Embryonic facial prominence (tissue), 1 donor: ENCODE data around the gene SPRED2.
"Not testable (repeated sequence)": the region's sequence is repeated elsewhere in the genome, so short reads cannot be mapped to it uniquely, and the experiment has no call there.

Experiments
- DNase-seq: peaks from one replicate; pipeline ENCODE4 v3.0.0-alpha.2; 2016; ENCODE audit errors: extremely low spot score

Gene SPRED2

DNA sequence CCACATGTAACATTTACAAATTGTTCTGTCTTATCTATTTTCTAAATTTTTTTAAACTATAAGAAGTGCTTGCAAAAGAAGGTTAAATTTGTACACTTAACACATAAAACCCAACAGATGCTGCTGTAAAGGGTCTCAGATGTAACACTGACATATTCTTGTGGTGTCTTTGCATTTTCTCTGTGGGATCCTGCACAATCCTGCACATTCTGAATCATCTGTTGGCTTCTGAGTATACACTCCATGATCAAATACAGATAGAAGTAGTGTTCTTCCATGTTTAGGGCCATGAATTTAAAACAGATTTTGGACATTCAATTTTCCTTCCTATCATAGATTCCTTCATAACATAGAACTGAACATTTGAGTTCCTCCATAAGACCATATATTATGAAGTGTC is 89.0 kb downstream of the SPRED2 start:
- no peak for DNase-seq

DNA sequence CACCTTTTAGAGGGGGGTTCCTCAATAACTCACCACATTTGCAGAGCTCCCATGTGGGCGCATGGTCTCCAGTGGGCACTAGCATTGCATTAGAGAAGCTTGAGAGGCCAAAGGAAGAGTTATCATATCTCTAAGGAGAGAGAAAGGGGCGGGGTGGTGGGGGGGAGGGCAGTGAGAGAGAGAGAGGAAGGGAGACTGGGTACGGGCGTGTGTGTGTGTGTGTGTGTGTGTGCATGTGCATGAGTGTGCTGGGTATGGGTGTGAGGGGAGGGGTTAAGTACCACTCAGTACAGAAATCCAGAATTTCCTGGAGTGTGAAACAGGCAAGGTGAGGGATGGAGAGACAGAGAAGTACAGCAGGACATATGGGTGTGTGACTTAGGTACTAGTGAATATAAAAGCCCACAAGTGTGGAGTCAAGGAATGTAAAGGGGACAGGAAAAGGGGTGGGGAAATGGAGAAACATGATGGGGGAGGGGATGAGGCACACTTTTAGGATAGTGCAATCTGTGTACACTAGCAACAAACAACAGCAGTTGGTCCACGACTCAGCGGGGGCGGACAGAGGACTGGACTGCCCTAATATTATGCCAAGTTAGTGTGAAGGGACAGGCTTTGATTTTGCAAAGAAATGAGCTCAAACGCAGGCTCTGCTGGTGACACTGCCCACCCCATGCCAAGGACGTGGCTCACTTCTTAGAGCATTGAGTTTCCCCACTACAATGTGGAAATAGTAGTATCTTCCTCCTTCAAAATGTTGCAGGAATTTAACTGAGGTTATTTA is 91.3 kb downstream of the SPRED2 start:
- DNase-seq = no peak

DNA sequence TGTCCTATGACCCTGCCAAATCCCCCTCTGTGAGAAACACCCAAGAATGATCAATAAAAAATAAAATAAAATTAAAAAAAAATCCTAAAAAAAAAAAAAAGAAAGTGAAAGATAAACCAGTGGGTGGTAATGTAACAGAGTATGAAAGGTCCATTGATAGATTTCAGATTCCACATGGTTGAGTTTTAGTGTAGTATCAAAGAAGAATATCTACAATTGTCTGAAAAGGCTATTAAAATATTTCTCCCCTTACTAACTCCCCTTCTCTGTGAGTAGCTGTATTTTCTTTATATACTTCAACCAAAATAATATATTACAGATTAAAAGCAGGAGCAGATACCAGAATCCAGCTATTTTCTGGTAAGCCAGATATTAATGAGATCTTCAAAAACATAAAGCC is 92.8 kb downstream of the SPRED2 start:
- DNase-seq = no peak

GRCh38 chr2:65338830-65339495 is 93.4 kb downstream of the SPRED2 start:
- DNase-seq = not testable (repeated sequence)

DNA sequence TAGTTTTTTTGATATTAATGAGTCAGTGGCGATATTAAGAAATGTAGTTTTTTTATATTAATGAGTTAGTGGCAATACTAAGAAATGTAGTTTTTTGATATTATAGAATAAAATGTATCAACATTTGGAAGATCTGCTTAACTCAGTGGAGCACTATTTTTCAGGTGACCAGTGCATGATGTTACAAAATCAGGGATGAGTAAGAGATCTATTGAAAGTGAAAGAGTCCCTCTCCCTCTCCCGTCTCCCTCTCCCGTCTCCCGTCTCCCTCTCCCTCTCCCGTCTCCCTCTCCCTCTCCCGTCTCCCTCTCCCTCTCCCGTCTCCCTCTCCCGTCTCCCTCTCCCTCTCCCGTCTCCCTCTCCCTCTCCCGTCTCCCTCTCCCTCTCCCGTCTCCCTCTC is 94.5 kb downstream of the SPRED2 start:
- DNase-seq = not testable (repeated sequence)

DNA sequence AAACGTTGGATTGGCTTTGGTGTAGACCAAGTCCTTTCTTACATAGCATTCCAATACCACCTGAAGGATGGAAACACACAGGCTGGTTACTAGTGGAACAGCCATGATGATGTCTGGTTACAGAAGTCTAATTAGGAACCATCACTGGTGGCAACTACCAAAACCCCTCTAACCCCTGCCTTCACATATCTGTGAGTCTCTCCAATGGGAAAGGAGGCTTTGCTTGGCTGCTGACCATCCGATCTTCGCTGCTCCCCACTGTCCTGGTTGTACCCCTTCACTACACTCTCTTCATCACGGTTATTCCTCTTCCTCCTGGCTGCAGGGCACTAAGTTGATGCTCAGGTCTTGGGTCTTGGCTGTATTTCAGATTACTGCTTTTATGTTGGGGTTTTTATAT is 97.7 kb downstream of the SPRED2 start:
- no peak for DNase-seq

DNA sequence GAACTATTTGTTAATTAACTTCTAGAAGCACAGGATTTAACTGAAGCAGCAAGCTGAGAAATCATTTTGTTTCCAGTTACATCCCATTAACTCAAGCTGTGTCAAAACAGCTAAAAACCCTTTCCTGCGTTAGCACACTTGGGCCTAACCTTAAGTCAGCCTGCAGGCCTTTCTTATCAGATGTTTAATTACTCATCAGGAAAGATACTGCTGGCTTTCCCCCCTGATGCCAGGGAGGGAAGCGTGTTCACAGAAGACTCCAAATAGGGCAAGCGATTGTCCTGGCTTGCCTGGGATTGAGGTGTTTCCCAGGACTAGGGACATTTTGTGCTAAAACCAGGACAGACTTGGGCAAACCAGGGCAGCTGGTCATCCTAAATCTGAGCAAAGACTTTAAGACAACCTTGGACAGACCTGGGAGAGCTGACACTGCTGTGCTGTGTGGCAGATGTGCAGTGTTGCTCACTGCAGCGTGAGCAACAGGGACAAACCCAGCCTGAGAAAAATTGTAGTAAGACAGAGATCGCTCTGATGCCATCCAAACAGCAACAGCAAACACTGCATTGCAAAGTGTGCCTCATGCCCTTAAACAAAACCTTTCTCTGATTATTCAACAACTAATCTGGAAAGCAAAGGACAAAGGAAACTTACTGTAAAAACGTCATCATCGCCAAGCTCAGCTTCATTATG is 100.9 kb downstream of the SPRED2 start:
- DNase-seq = no peak

- DNase-seq = no peak
Observed at GRCh38 chr2:65329525-65329924, 102.9 kb downstream of the SPRED2 start.

- no peak for DNase-seq
Observed at GRCh38 chr2:65326276-65326675, 106.1 kb downstream of the SPRED2 start.

- no peak for DNase-seq
Observed at GRCh38 chr2:65325066-65325465, 107.3 kb downstream of the SPRED2 start.

- no peak for DNase-seq
Observed at GRCh38 chr2:65320946-65321345, 111.5 kb downstream of the SPRED2 start.

GRCh38 chr2:65320042-65320725 is 112.2 kb downstream of the SPRED2 start:
- no peak for DNase-seq

GRCh38 chr2:65319674-65320041 is 112.7 kb downstream of the SPRED2 start:
- no peak for DNase-seq

GRCh38 chr2:65319072-65319673 is 113.2 kb downstream of the SPRED2 start:
- DNase-seq = no peak

DNA sequence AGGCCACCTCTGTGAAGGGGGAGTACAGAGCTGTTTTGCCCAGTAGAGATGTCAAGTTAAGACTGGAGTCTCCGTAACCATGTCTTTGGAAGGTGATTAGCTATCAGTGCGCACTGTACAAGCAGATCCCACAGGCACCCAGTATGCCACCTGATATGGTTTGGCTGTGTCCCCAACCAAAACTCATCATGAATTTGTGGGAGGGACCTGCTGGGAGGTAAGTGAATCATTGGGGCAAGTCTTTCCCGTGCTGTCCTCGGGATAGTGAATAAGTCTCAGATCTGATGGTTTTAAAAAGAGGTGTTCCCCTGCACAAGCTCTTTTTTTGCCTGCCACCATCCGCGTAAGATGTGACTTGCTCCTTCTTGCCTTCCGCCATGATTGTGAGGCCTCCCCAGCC is 114.6 kb downstream of the SPRED2 start:
- DNase-seq = no peak

- DNase-seq = not testable (repeated sequence)
Observed at GRCh38 chr2:65317351-65317750, 115.0 kb downstream of the SPRED2 start.

DNA sequence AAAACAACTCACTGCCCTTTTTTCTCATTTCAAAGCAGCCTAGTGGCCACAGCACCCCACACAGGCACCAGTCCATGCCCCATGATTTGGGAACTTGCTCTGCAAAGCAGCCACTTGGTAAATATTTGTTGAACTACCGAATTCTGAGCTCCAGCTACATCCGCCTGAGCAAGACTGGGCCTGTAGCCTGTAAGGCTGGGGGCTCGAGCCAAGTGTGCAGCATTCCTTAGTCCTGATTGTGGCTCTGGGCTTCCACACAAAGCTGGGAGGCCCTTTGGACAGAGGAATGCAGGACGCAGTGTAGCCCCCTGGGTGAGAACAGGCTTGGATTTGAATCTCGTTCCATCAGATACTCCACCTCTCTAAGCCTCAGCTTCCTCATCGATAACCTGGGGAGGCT is 116.3 kb downstream of the SPRED2 start:
- DNase-seq = no peak

DNA sequence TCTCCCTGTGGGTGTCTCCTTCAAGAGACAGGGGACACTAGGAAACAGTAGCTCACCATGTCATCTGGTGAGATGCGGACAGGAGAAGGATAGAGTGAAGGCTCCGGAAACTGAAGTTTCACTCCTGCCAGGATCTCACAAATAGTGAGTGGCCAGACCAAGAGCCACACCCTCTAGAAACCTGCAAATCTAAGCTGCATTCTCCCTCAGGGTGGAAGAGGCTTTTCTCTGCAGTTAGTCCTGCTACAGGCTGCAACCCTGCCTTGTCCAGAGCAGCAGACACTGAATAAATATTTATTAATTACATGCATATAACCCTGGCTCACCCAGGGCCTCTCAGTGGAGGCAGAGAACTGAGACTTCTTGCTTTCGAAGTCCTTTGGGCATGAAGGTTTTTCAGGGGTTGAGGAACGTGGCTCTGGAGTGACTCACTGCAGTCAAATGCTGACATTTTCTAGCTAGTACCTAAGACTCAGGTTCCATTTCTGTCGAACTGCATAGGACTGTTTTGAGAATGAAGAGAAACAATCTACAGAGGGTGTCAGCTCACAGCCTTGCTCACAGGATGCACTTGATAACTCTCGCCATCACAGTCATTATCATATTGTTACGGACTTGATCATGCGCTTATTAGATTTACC is 117.5 kb downstream of the SPRED2 start:
- no peak for DNase-seq

DNA sequence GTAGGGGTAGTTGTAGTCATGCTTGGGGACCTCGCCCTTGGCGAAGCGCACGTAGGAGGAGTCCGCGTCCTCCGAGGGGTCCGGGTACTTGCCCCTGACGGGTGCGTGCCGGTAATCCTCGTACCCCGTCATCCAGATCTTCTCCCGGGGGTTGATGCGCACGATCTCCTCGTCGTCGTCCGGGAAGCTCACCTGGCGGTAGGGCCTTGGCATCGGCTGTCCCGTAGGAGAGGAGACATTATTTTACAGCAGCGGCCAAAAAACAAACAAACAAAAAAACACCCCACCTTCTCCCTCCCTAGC is 118.5 kb downstream of the SPRED2 start:
- DNase-seq = no peak

GRCh38 chr2:65313126-65313953 is 119.1 kb downstream of the SPRED2 start:
- no peak for DNase-seq

GRCh38 chr2:65311596-65311995 is 120.8 kb downstream of the SPRED2 start:
- DNase-seq = no peak
